Uterus (tissue), 4 donors: ENCODE data around the gene NAT9. TPM values are rescaled to one million over a fixed set of nuclear protein-coding genes. Genes with fewer than 3 reads are reported as not detected.
A peak's percentile ranks its signal among the peaks of the same experiment; 100 is the strongest.

Experiments
- DNase-seq, 2 donors: peaks; one replicate each; pipeline ENCODE4 v3.0.0-alpha.2; 2019 to 2020
- H3K27ac ChIP-seq, 2 donors: fragments of 200-600 bp; sonication (generic); 1 replicate in 1 of 2; 2 replicates in 1 of 2; pipeline ENCODE4 v1.5.1; 2016 to 2018
- H3K27me3 ChIP-seq, 2 donors: fragments of 200-600 bp; sonication (generic); one replicate each; pipeline ENCODE4 v1.5.1; 2018 to 2019; ENCODE audit warnings: control low read depth in 1 of 2
- H3K36me3 ChIP-seq, 2 donors: fragments of 200-600 bp; sonication (generic); one replicate each; pipeline ENCODE4 v1.5.1; 2019; ENCODE audit warnings: control low read depth in 1 of 2
- H3K4me1 ChIP-seq, 2 donors: fragments of 200-600 bp; sonication (generic); one replicate each; pipeline ENCODE4 v1.5.1; 2018 to 2019; ENCODE audit warnings: control low read depth in 1 of 2
- H3K4me3 ChIP-seq, 2 donors: fragments of 200-600 bp; sonication (generic); 1 replicate in 1 of 2; 2 replicates in 1 of 2; pipeline ENCODE4 v1.5.1; 2018 to 2019; ENCODE audit warnings: mild to moderate bottlenecking in 1 of 2
- H3K9me3 ChIP-seq, 2 donors: fragments of 200-600 bp; sonication (generic); one replicate each; pipeline ENCODE4 v1.5.1; 2019; ENCODE audit warnings: control low read depth in 1 of 2
- CTCF ChIP-seq, 4 experiments: fragments of 200-600 bp in 2 of 4; fragments of 450-650 bp in 2 of 4; sonication (generic) in 2 of 4; IDR thresholded peaks; one replicate each; pipeline ENCODE4 v1.5.1; 2016 to 2019; ENCODE audit warnings: antibody characterized with exemption in 4 of 4, mild to moderate bottlenecking in 2 of 4, moderate library complexity in 1 of 4
- POLR2A ChIP-seq, 2 donors: fragments of 450-650 bp; IDR thresholded peaks; one replicate each; pipeline ENCODE4 v1.6.1; 2016; ENCODE audit warnings: antibody characterized with exemption in 2 of 2, mild to moderate bottlenecking in 1 of 2, moderate library complexity in 1 of 2
- intact Hi-C: fragments of 100-400 bp; cut with DNase I; formaldehyde crosslinking; loops from one replicate; pipeline ENCODE4 v1.15.1; 2023; ENCODE audit warnings: low total_unique reads
- total RNA-seq, 4 donors: library from RNA; depleted of rRNA in 3 of 4; stranded (reverse); fragments of >200 nt in 3 of 4; gene quantifications; one replicate each; pipeline versions ENCODE4 v1.1.0 to v1.2.4, GENCODE V29; 2014 to 2023
- donor health status: DM: yes; HTN: yes; CAD: no.

NAT9 gene
- total RNA-seq, 4 donors from 2014 or later, result 5.4 to 53.3 (median 33.9) TPM

- H3K36me3 ChIP-seq, result no peaks in the 10 kb centered on the region
- H3K9me3 ChIP-seq, result no peaks in the 10 kb centered on the region
- DNase-seq, result no peak
- no peaks in the 10 kb centered on the region for H3K27me3 ChIP-seq
- no peak overlapping the region for H3K27ac ChIP-seq
- TF ChIP-seq POLR2A (IDR thresholded peaks at IDR 0.05) (no peak), CTCF (IDR thresholded peaks at IDR 0.05) (no peak)
- no peak overlapping the region for H3K4me3 ChIP-seq
- H3K4me1 ChIP-seq, result peaks cover 4 to 6% of the 10 kb centered on the region in 2 donors
- intact Hi-C loops, result no loop called here
Measured at GRCh38 chr17:74771319-74771914, 4.7 kb downstream of the NAT9 start.

- DNase-seq, result no peak
- no peak for TF ChIP-seq POLR2A (IDR thresholded peaks at IDR 0.05)
- TF ChIP-seq CTCF (IDR thresholded peaks at IDR 0.05), result peak; percentile 41 to 71 (median 57)
- Histone ChIP-seq H3K4me3 (no peak overlapping the region), H3K9me3 (no peaks in the 10 kb centered on the region), H3K27ac (no peak overlapping the region), H3K36me3 (no peaks in the 10 kb centered on the region), H3K4me1 (peaks cover 4 to 6% of the 10 kb centered on the region in 2 donors), H3K27me3 (no peaks in the 10 kb centered on the region)
- intact Hi-C loops, result no loop called here
Measured at GRCh38 chr17:74770498-74771318, 5.4 kb downstream of the NAT9 start.

- no peak for TF ChIP-seq CTCF (IDR thresholded peaks at IDR 0.05)
- no peak for TF ChIP-seq POLR2A (IDR thresholded peaks at IDR 0.05)
- Histone ChIP-seq H3K27ac (no peak overlapping the region), H3K4me3 (no peak overlapping the region), H3K36me3 (no peaks in the 10 kb centered on the region), H3K27me3 (no peaks in the 10 kb centered on the region), H3K9me3 (no peaks in the 10 kb centered on the region), H3K4me1 (no peaks in the 10 kb centered on the region)
- intact Hi-C loops, result no loop called here
- DNase-seq, result no peak
Measured at GRCh38 chr17:74769856-74770497, 6.2 kb downstream of the NAT9 start.

GRCh38 chr17:74769266-74769855 lies 6.8 kb downstream of the NAT9 start:
- no peaks in the 10 kb centered on the region for H3K36me3 ChIP-seq
- H3K4me1 ChIP-seq, result no peaks in the 10 kb centered on the region
- H3K27ac ChIP-seq, result no peak overlapping the region
- no peak for DNase-seq
- TF ChIP-seq POLR2A (IDR thresholded peaks at IDR 0.05), result no peak
- TF ChIP-seq CTCF (IDR thresholded peaks at IDR 0.05), result no peak
- H3K9me3 ChIP-seq, result no peaks in the 10 kb centered on the region
- intact Hi-C loops, result no loop called here
- no peaks in the 10 kb centered on the region for H3K27me3 ChIP-seq
- no peak overlapping the region for H3K4me3 ChIP-seq

- no peak for DNase-seq
- TF ChIP-seq CTCF (IDR thresholded peaks at IDR 0.05) (no peak), POLR2A (IDR thresholded peaks at IDR 0.05) (no peak)
Measured at GRCh38 chr17:74768763-74769114, 7.4 kb downstream of the NAT9 start.

More at GRCh38 chr17:74768763-74769114, 7.4 kb downstream of the NAT9 start:
- no peaks in the 10 kb centered on the region for H3K36me3 ChIP-seq
- no peaks in the 10 kb centered on the region for H3K27me3 ChIP-seq
- no peaks in the 10 kb centered on the region for H3K9me3 ChIP-seq
- intact Hi-C loops, result no loop called here
- H3K4me3 ChIP-seq, result no peak overlapping the region
- no peaks in the 10 kb centered on the region for H3K4me1 ChIP-seq
- no peak overlapping the region for H3K27ac ChIP-seq
